Motor neuron (in vitro differentiated cells): Measurements from ENCODE around the gene HEPN1. TPM values are rescaled to one million over a fixed set of nuclear protein-coding genes. Genes with fewer than 3 reads are reported as not detected.

ENCODE experiments used
- ATAC-seq, 8 experiments: fragments of 200-7000 bp; cut with Tn5 transposase; replicated peaks in 6 of 8; 2 replicates each; pipeline ENCODE4 v1.8.0; 2021; ENCODE audit warnings: mild to moderate bottlenecking in 8 of 8, moderate library complexity in 8 of 8
- H3K27ac ChIP-seq, 2 donors: fragments of 250-450 bp; sonication (Bioruptor Pico); 2 replicates each; pipeline ENCODE4 v1.9.0; 2021; ENCODE audit warnings: antibody characterized with exemption in 2 of 2, mild to moderate bottlenecking in 2 of 2, moderate library complexity in 1 of 2
- H3K4me1 ChIP-seq, 2 donors: fragments of 250-450 bp; sonication (Bioruptor Pico); replicated peaks in 1 of 2; 2 replicates each; pipeline ENCODE4 v1.6.1; 2021; ENCODE audit warnings: antibody characterized with exemption in 2 of 2, mild to moderate bottlenecking in 2 of 2, moderate library complexity in 1 of 2
- H3K4me3 ChIP-seq, 5 donors: fragments of 250-450 bp; sonication (Bioruptor Pico); 2 replicates each; pipeline ENCODE4 v1.9.0; 2021; ENCODE audit warnings: antibody characterized with exemption in 5 of 5, mild to moderate bottlenecking in 5 of 5, moderate library complexity in 4 of 5
- WGBS, 10 experiments: fragments of 450-650 bp; shearing (Covaris generic); methylation state at CpG; one replicate each; pipeline ENCODE4 v1.0.0; 2022; 5-methylcytosine and 5-hydroxymethylcytosine counted together
- in situ Hi-C, 9 experiments: fragments of 400-800 bp; cut with MboI; loops; one replicate each; pipeline ENCODE4 v1.15.0; 2021; ENCODE audit warnings: low sequenced_read_pairs in 9 of 9, low pct_unique_long_range_greater_than_20kb in 2 of 9; ENCODE audit not compliant: unreplicated experiment in 9 of 9
- total RNA-seq, 8 experiments: library from RNA; unstranded; fragments of 300-600 nt; gene quantifications; 2 replicates each; pipeline versions ENCODE4 v1.2.3 to v1.2.4, GENCODE V29; 2022

The HEPN1 gene
- total RNA-seq, 8 experiments from 2014 or later: 12.8 TPM; not detected in 7

- H3K4me1 ChIP-seq: peaks cover 7 to 17% of the 10 kb centered on the region in 2 donors
- H3K4me3 ChIP-seq: peak overlapping the region in 2 of 5 donors; percentile 45 to 48
- no peak overlapping the region for H3K27ac ChIP-seq
- WGBS, 10 experiments: 48 to 66% methylated on average over 3 to 9 of the region's 10 CpGs; no CpG with 5 or more reads in 8 of the 10 experiments
- no peak for ATAC-seq
- in situ Hi-C loops: no loop called here
These were observed 41.5 kb upstream of the HEPN1 start for GRCh38 chr11:124877631-124877909.

DNA sequence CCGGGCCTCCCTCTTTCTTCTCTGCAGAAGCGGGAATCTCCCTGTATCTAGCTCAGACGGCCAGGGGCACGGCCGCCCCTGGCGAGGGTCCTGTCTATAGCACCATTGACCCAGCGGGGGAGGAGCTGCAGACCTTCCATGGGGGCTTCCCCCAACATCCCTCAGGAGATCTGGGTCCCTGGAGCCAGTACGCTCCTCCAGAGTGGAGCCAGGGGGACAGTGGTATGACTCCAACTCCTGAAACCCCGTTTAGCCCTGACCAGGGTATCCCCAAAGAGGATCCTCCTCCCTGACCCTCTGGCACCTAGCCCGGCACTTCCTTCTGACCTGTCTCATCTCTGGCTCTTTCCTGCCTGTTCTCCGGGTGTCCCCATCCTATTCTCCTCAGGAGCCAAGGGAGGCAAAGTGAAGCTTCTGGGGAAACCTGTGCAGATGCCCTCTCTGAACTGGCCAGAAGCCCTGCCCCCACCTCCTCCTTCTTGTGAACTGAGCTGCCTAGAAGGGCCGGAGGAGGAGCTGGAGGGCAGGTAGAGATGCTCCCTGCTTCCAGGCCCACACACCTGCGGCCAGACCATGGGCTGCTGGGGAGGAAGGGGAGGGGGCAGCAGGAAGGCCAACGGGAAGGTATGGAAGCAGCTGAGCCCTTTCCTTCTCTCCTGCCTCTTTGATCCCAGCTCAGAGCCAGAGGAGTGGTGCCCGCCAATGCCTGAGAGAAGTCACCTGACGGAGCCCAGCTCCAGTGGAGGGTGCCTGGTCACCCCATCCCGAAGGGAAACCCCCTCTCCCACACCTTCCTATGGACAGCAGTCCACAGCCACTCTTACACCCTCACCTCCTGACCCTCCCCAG, 40.9 kb upstream of the HEPN1 start:
- Histone ChIP-seq H3K4me1 (peaks cover 7 to 17% of the 10 kb centered on the region in 2 donors), H3K27ac (no peak overlapping the region), H3K4me3 (no peak overlapping the region)
- 0 to 100% (median 80%) methylated on average over 1 to 6 of the region's 17 CpGs; no CpG with 5 or more reads in 4 of the 10 experiments for WGBS, 10 experiments
- in situ Hi-C loops: no loop called here
- ATAC-seq: no peak

DNA sequence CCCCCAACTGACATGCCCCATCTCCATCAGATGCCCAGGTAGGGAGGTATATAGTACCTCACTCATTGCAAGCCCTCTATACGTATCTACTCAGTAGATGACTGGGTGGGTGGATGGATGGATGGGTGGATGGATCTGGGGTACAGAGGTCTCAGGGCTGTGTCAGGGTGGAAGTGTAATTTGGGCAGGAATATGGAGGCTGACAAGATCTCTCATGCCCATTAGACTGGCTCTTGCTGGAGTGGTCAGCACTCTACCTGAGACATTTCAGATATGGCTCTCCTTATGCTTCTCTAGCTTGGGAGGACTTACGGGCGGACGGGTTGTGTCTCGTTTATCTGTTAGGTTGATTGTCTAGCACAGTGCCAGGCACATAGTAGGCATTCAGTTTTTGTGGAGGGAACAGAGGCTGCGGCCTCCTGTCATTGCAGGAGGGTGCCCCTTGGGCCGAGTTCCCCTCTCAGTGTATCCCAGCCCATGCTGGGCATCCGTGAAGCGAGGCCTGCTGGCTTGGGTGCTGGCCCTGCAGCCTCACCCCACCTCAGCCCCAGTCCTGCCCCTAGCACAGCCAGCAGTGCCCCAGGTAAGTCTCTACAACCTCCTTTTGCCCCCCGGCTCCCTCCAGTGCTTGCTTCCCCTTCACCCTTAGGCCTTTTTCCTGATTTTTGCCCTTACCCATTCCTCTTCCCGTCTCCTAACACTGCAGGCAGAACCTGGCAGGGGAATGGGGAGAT, 40.1 kb upstream of the HEPN1 start:
- WGBS, 10 experiments: 40 to 100% (median 89%) methylated on average over 1 to 6 of the region's 11 CpGs; no CpG with 5 or more reads in 5 of the 10 experiments
- in situ Hi-C loops: no loop called here
- no peak overlapping the region for H3K4me3 ChIP-seq

DNA sequence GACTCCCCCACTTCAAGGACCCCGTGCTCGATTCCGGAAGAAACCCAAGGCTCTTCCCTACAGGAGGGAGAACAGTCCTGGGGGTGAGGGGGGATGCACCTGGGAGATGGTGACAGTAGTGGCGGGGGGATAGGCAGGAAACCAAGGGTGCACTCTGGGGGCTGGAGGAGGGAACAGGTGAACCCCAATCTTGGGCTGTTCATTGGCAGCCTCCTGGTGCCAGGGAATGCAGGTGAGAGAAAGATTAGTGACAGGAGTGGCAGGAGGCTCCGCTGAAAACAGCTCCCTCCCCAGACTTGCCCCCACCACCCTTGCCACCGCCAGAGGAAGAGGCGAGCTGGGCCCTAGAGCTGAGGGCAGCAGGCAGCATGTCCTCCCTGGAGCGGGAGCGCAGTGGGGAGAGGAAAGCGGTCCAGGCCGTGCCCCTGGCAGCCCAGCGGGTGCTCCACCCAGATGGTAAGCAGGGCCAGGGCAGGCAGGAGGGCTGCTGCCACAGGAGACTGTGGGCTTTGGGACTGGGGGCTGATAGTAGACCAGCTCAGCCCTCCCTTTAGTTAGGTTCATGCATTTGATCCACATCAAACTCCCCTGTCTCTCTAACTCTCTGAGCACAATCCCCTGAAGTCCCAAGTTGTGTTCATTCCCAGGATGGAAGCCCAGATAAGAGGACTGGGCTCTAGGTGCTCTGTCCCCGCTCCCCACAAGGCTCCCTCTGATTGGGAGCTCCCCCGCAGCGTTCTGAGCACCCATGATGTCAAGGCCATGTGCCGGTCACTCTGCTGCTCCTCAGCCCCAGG, 39.4 kb upstream of the HEPN1 start:
- 62 to 100% (median 90%) methylated on average over 1 to 4 of the region's 16 CpGs; no CpG with 5 or more reads in 5 of the 10 experiments for whole genome bisulfite sequencing, 10 experiments
- no peak overlapping the region for H3K4me3 ChIP-seq
- peaks cover 7 to 17% of the 10 kb centered on the region in 2 donors for H3K4me1 ChIP-seq
- in situ Hi-C loops: no loop called here
- no peak overlapping the region for H3K27ac ChIP-seq
- ATAC-seq: no peak

More for the DNA sequence above, 40.1 kb upstream of the HEPN1 start:
- H3K4me1 ChIP-seq: peaks cover 7 to 17% of the 10 kb centered on the region in 2 donors
- H3K27ac ChIP-seq: no peak overlapping the region
- ATAC-seq: no peak

GRCh38 chr11:124880290-124880611, 38.8 kb upstream of the HEPN1 start:
- no peak for ATAC-seq

GRCh38 chr11:124880958-124881357, 38.1 kb upstream of the HEPN1 start:
- ATAC-seq: no peak

More at GRCh38 chr11:124880290-124880611, 38.8 kb upstream of the HEPN1 start:
- Histone ChIP-seq H3K27ac (no peak overlapping the region), H3K4me3 (no peak overlapping the region), H3K4me1 (peaks cover 7 to 17% of the 10 kb centered on the region in 2 donors)
- in situ Hi-C loops: no loop called here
- WGBS, 10 experiments: 60 to 100% (median 90%) methylated on average over 1 to 5 of the region's 10 CpGs; no CpG with 5 or more reads in 3 of the 10 experiments

GRCh38 chr11:124882339-124883071, 36.5 kb upstream of the HEPN1 start:
- 46 to 88% (median 78%) methylated on average over 1 to 8 of the region's 11 CpGs; no CpG with 5 or more reads in 1 of the 10 experiments for WGBS, 10 experiments
- ATAC-seq: peak in 1 of 8 experiments; percentile 42
- in situ Hi-C loops: no loop called here
- H3K4me1 ChIP-seq: peaks cover under 1 to 4% of the 10 kb centered on the region in 2 donors
- no peak overlapping the region for H3K27ac ChIP-seq
- no peak overlapping the region for H3K4me3 ChIP-seq

More at GRCh38 chr11:124880958-124881357, 38.1 kb upstream of the HEPN1 start:
- Histone ChIP-seq H3K27ac (no peak overlapping the region), H3K4me3 (no peak overlapping the region), H3K4me1 (peaks cover 7 to 12% of the 10 kb centered on the region in 2 donors)
- in situ Hi-C loops: no loop called here
- WGBS, 10 experiments: 60 to 87% (median 73%) methylated on average over 1 to 3 of the region's 3 CpGs; no CpG with 5 or more reads in 5 of the 10 experiments

- WGBS, 10 experiments: no CpG with 5 or more reads among the region's 1 CpG
- in situ Hi-C loops: no loop called here
- peaks cover 0 to 2% of the 10 kb centered on the region in 2 donors for H3K4me1 ChIP-seq
- H3K4me3 ChIP-seq: no peak overlapping the region
- ATAC-seq: no peak
- no peak overlapping the region for H3K27ac ChIP-seq
These were observed 34.7 kb upstream of the HEPN1 start for GRCh38 chr11:124884340-124884739.

DNA sequence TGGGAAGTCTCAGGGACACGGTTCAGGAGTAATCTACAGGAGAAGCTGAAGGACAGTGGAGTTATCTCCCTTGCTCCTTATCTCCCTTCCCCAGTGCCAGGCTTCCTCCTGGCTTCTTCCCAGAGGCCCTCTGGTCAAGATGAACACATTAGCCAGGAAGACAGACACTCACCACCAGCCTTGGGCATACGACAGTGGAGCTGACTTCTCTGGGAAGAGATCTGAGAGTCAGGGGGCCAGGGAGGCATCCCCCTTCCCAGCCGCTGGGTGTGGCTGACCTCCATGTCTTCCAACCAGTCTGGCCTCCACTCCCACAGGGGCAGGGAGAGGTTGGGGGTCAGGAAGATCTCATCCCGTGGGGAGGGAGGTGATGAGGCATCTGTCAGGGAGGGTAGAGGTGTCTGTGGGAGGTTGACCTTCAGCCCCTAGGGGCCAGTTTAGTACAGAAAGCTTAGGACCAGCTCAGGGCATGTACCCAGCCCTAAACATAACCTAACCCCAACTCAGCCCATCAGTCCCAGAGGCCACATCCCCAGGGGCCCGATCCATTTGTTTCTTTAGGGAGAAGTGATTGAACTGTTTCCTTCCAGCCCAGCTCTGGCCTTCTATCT, 34.1 kb upstream of the HEPN1 start:
- no peak for ATAC-seq

DNA sequence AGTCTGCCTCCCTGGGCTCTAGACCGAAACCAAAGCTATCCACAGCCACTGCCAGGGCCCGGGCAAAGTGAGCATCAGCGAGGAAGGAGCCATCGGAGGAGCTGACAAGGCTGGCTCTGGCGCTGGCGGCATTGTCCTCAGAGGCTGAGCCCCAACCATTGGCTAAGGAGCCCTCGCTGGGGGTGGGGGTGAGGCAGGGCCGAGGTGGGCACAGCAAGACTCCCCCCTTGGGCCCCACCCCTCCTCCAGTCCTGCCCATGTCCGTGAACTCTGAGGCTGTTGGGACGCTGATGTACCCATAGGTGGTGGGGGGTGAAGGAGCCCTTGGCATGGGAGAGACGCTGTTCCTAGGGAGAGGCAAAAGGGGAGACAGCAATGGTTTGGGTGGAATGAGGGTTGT, 32.6 kb upstream of the HEPN1 start:
- H3K4me1 ChIP-seq: peaks cover 6 to 15% of the 10 kb centered on the region in 2 donors
- in situ Hi-C loops: no loop called here
- ATAC-seq: no peak
- no peak overlapping the region for H3K27ac ChIP-seq
- H3K4me3 ChIP-seq: no peak overlapping the region
- 80 to 100% (median 96%) methylated on average over 2 to 6 of the region's 11 CpGs; no CpG with 5 or more reads in 5 of the 10 experiments for WGBS, 10 experiments

More for the DNA sequence above, 34.1 kb upstream of the HEPN1 start:
- Histone ChIP-seq H3K27ac (no peak overlapping the region), H3K4me1 (peaks cover 0 to 4% of the 10 kb centered on the region in 2 donors), H3K4me3 (no peak overlapping the region)
- in situ Hi-C loops: no loop called here
- 60 to 100% (median 80%) methylated on average over 1 to 4 of the region's 5 CpGs; no CpG with 5 or more reads in 4 of the 10 experiments for WGBS, 10 experiments

- ATAC-seq: no peak
- Histone ChIP-seq H3K4me1 (peaks cover 6 to 15% of the 10 kb centered on the region in 2 donors), H3K27ac (no peak overlapping the region), H3K4me3 (no peak overlapping the region)
- WGBS, 10 experiments: 83% methylated on average over 1 of the region's 12 CpGs; no CpG with 5 or more reads in 9 of the 10 experiments
- in situ Hi-C loops: no loop called here
These were observed 31.9 kb upstream of the HEPN1 start for GRCh38 chr11:124886978-124887666.
